Esophagus muscularis mucosa (tissue), 4 donors: ENCODE data around the gene PTPN18. TPM values are rescaled to one million over a fixed set of nuclear protein-coding genes. Genes with fewer than 3 reads are reported as not detected.
"Not testable (repeated sequence)": the region's sequence is repeated elsewhere in the genome, so short reads cannot be mapped to it uniquely, and the experiment has no call there.

Source experiments
- DNase-seq: peaks from one replicate; pipeline ENCODE4 v3.0.0-alpha.2; 2017; ENCODE audit errors: extremely low spot score
- H3K27ac ChIP-seq, 4 donors: fragments of 200-600 bp; sonication (generic); replicated peaks in 1 of 4; 1 replicate in 3 of 4; 2 replicates in 1 of 4; pipeline ENCODE4 v1.5.1; 2016 to 2019; ENCODE audit warnings: mild to moderate bottlenecking in 1 of 4
- H3K27me3 ChIP-seq, 4 donors: fragments of 200-600 bp; sonication (generic); one replicate each; pipeline versions ENCODE4 v1.5.1 to v1.6.0; 2016 to 2019
- H3K36me3 ChIP-seq, 4 donors: fragments of 200-600 bp; sonication (generic); one replicate each; pipeline ENCODE4 v1.5.1; 2016 to 2019
- H3K4me1 ChIP-seq, 4 donors: fragments of 200-600 bp; sonication (generic); one replicate each; pipeline ENCODE4 v1.5.1; 2016 to 2019
- H3K4me3 ChIP-seq, 4 donors: fragments of 200-600 bp; sonication (generic); 1 replicate in 2 of 4; 2 replicates in 2 of 4; pipeline ENCODE4 v1.5.1; 2016 to 2019; ENCODE audit warnings: mild to moderate bottlenecking in 4 of 4, moderate library complexity in 1 of 4
- H3K9me3 ChIP-seq, 4 donors: fragments of 200-600 bp; sonication (generic); 1 replicate in 3 of 4; 2 replicates in 1 of 4; pipeline ENCODE4 v1.5.1; 2016 to 2019
- CTCF ChIP-seq, 3 experiments: fragments of 200-600 bp in 2 of 3; fragments of 450-650 bp in 1 of 3; sonication (generic) in 2 of 3; IDR thresholded peaks; one replicate each; pipeline ENCODE4 v1.5.1; 2017 to 2019; ENCODE audit warnings: antibody characterized with exemption in 3 of 3, mild to moderate bottlenecking in 2 of 3, moderate library complexity in 1 of 3
- EP300 ChIP-seq: sonication (generic); formaldehyde crosslinking; IDR thresholded peaks from one replicate; pipeline ENCODE4 v1.6.1; 2017; ENCODE audit warnings: antibody characterized with exemption
- POLR2A ChIP-seq: fragments of 450-650 bp; IDR thresholded peaks from one replicate; pipeline ENCODE4 v1.6.1; 2017; ENCODE audit warnings: antibody characterized with exemption, moderate library complexity, mild to moderate bottlenecking, low read depth
- POLR2AphosphoS5 ChIP-seq, 2 donors: sonication (generic); formaldehyde crosslinking; IDR thresholded peaks; one replicate each; pipeline ENCODE4 v1.6.1; 2017; ENCODE audit warnings: antibody characterized with exemption in 2 of 2
- WGBS: methylation state at CpG from one replicate; pipeline ENCODE4 v1.1.5; 2018; 5-methylcytosine and 5-hydroxymethylcytosine counted together
- intact Hi-C: fragments of 100-400 bp; cut with DNase I; formaldehyde crosslinking; loops from one replicate; pipeline ENCODE4 v1.15.1; 2023
- small RNA-seq, 3 donors: library from RNA; depleted of rRNA; stranded (forward); fragments of <200 nt; gene quantifications; one replicate each; pipeline ENCODE3, GENCODE V24; 2016
- total RNA-seq, 4 donors: library from RNA; depleted of rRNA; stranded (reverse); fragments of >200 nt; gene quantifications; one replicate each; pipeline versions ENCODE4 v1.1.0 to v1.2.1, GENCODE V29; 2016

Gene PTPN18
- total RNA-seq, 4 donors from 2014 or later = 36.6 to 60.2 (median 50.3) TPM

- Histone ChIP-seq H3K4me3 (no peak overlapping the region), H3K36me3 (no peaks in the 10 kb centered on the region), H3K27me3 (no peaks in the 10 kb centered on the region), H3K27ac (no peak overlapping the region), H3K4me1 (peaks cover 17 to 26% (median 21%) of the 10 kb centered on the region in 4 donors), H3K9me3 (no peaks in the 10 kb centered on the region)
- no peak for TF ChIP-seq POLR2A
- no peak for TF ChIP-seq EP300
- no peak for TF ChIP-seq CTCF (IDR thresholded peaks at IDR 0.05)
- TF ChIP-seq POLR2AphosphoS5 (IDR thresholded peaks at IDR 0.05) = no peak
- WGBS = 92% methylated on average over 7 of the region's 7 CpGs
- peak; percentile 62 for DNase-seq
- intact Hi-C loops = no loop called here
Observed at GRCh38 chr2:130393318-130393910, 37.6 kb downstream of the PTPN18 start.

GRCh38 chr2:130406280-130406679 lies 50.4 kb downstream of the PTPN18 start:
- WGBS = no CpG with 5 or more reads among the region's 2 CpGs
- H3K27ac ChIP-seq, H3K4me1 ChIP-seq, DNase-seq, intact Hi-C loops, H3K36me3 ChIP-seq, H3K27me3 ChIP-seq, H3K9me3 ChIP-seq, H3K4me3 ChIP-seq: not testable (repeated sequence)

GRCh38 chr2:130416693-130417092 lies 60.8 kb downstream of the PTPN18 start:
- DNase-seq, H3K9me3 ChIP-seq, H3K4me3 ChIP-seq, H3K36me3 ChIP-seq, H3K27me3 ChIP-seq, H3K27ac ChIP-seq, H3K4me1 ChIP-seq, intact Hi-C loops: not testable (repeated sequence)
- WGBS = 100% methylated on average over 1 of the region's 1 CpG

DNA sequence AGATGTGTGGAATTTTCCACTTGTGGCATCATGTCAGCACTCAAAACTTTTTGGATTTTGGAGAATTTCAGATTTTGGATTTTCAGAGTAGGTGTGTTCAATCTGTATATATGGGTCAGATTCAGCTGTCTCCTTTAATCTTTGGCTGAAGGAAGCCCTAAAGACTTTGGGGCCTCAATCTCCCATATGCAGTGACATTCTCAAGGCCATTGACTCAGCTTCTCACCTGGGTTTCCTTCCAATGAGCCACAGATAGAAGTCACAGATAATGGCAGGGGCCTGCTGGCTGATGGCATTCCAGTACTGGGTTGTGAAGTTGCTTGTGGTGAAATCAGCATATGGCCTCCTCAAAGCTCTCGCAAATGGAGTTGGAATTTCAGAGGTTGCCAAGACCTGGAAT lies 63.0 kb downstream of the PTPN18 start:
- H3K27me3 ChIP-seq, H3K4me1 ChIP-seq, DNase-seq, H3K4me3 ChIP-seq, intact Hi-C loops, H3K9me3 ChIP-seq, H3K36me3 ChIP-seq, H3K27ac ChIP-seq: not testable (repeated sequence)
- 100% methylated on average over 1 of the region's 1 CpG for WGBS

Small RNA genes lying within 50 kb of the gene (small RNA-seq; reads per million reads assigned to genes)
- 0 reads per million in 3 donors for gene AC132479.1

Other genes starting within 250 kb of the PTPN18 start
- gene POTEF, start 226.8 kb upstream of the PTPN18 start, total RNA-seq = not detected
- 1 to 10 TPM; 2.8 to 5.0 (median 4.2) TPM for gene CCDC74B, start 210.9 kb upstream of the PTPN18 start, total RNA-seq
- gene SMPD4, start 174.5 kb upstream of the PTPN18 start, total RNA-seq = 10 to 100 TPM; 27.3 to 46.3 (median 36.9) TPM
- 100 to 1,000 TPM; 145 to 282 (median 196) TPM for gene MZT2B, start 173.8 kb upstream of the PTPN18 start, total RNA-seq
- not detected for gene TUBA3E, start 157.6 kb upstream of the PTPN18 start, total RNA-seq
- gene IMP4, start 13.2 kb upstream of the PTPN18 start, total RNA-seq = 100 to 1,000 TPM in 3 of 4 donors, 10 to 100 TPM in 1; 94.7 to 139 (median 114) TPM
- gene POTEI, start 153.3 kb downstream of the PTPN18 start, total RNA-seq = not detected
- gene CFC1B, start 165.2 kb downstream of the PTPN18 start, total RNA-seq = not detected
- gene CFC1, start 243.5 kb downstream of the PTPN18 start, total RNA-seq = not detected